Thoracic aorta (tissue), 2 donors: ENCODE measurements around the gene CD8B. TPM values are rescaled to one million over a fixed set of nuclear protein-coding genes. Genes with fewer than 3 reads are reported as not detected.

Source experiments
- ATAC-seq: fragments of 150-250 bp; one replicate; pipeline ENCODE4 v1.8.0; 2017; ENCODE audit warnings: low read depth; ENCODE audit not compliant: insufficient number of reproducible peaks, low FRiP score
- DNase-seq: peaks from one replicate; pipeline ENCODE4 v3.0.0-alpha.2; 2020; ENCODE audit warnings: low spot score
- H3K27ac ChIP-seq, 2 donors: fragments of 200-600 bp; sonication (generic); 1 replicate in 1 of 2; 2 replicates in 1 of 2; pipeline ENCODE4 v1.5.1; 2016; ENCODE audit warnings: mild to moderate bottlenecking in 2 of 2, moderate library complexity in 2 of 2
- H3K27me3 ChIP-seq: fragments of 200-600 bp; sonication (generic); replicated peaks from 2 replicates; pipeline ENCODE4 v1.6.0; 2016; ENCODE audit warnings: mild to moderate bottlenecking; ENCODE audit not compliant: insufficient read depth
- H3K36me3 ChIP-seq: fragments of 200-600 bp; sonication (generic); one replicate; pipeline ENCODE4 v1.5.1; 2016
- H3K4me1 ChIP-seq, 2 donors: fragments of 200-600 bp; sonication (generic); 1 replicate in 1 of 2; 2 replicates in 1 of 2; pipeline versions ENCODE4 v1.5.1 to v1.6.0; 2016; ENCODE audit warnings: low read depth in 2 of 2, mild to moderate bottlenecking in 1 of 2; ENCODE audit not compliant: control insufficient read depth in 1 of 2
- H3K4me3 ChIP-seq: fragments of 200-600 bp; sonication (generic); 2 replicates; pipeline ENCODE4 v1.5.1; 2016; ENCODE audit warnings: mild to moderate bottlenecking
- H3K9me3 ChIP-seq: fragments of 200-600 bp; sonication (generic); 2 replicates; pipeline ENCODE4 v1.5.1; 2016
- CTCF ChIP-seq: fragments of 200-600 bp; sonication (generic); IDR thresholded peaks from one replicate; pipeline ENCODE4 v1.5.1; 2019; ENCODE audit warnings: antibody characterized with exemption
- total RNA-seq, 2 donors: library from RNA; depleted of rRNA; stranded (reverse); fragments of >200 nt; gene quantifications; one replicate each; pipeline versions ENCODE4 v1.1.0 to v1.2.3, GENCODE V29; 2016

The CD8B gene
- total RNA-seq, 2 donors from 2014 or later = 1.5 to 3.5 TPM

DNA sequence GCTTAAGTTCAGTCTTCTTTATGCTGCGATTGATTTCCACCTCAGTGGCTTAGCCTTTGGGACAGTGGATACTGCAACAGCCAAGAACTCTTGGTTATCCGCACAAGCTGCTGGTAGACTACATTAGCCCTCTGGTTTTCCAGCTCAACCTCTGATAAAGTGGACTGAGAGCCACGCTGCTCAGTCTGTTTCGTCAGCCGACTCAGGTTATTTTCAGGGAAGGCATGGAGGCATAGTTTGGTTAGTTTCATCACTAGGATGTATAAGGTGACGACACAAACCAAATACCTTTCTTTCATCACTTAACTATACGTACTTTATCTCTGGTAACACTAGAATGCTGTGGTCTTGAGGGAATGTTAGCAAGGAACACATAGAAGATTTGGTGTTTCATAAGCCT, 85.2 kb downstream of the CD8B start:
- Histone ChIP-seq H3K4me1 (no peaks in the 10 kb centered on the region), H3K9me3 (no peaks in the 10 kb centered on the region), H3K36me3 (peaks cover 19% of the 10 kb centered on the region), H3K4me3 (no peak overlapping the region), H3K27ac (no peak overlapping the region), H3K27me3 (no peaks in the 10 kb centered on the region)
- TF ChIP-seq CTCF = no peak
- DNase-seq (no peak), ATAC-seq (no peak)

- no peaks in the 10 kb centered on the region for H3K4me1 ChIP-seq
- H3K27me3 ChIP-seq = no peaks in the 10 kb centered on the region
- H3K9me3 ChIP-seq = no peaks in the 10 kb centered on the region
- no peak overlapping the region for H3K27ac ChIP-seq
- peaks cover 30% of the 10 kb centered on the region for H3K36me3 ChIP-seq
- no peak for TF ChIP-seq CTCF
- no peak for DNase-seq
- no peak overlapping the region for H3K4me3 ChIP-seq
- no peak for ATAC-seq
Measured at GRCh38 chr2:86775338-86775737, 86.3 kb downstream of the CD8B start.

DNA sequence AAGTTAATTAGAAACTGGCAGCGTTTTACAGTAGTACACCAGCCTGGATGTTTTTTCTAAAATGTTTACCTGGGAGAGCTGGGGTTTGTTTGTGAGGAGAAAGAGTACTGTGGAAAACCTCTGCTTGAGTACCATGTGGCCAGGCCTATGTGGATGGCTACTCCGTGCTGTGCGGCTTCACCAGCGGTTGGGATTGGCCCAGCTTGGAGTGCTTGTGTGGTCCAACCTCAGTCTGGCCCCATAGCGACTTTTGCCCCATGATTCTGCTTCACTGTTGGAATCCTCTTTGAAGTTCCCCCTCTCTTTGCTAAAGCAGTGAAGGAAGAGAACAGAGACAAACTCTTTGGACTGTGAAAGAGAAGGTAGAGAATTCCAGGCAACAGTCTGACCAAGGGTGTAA, 86.8 kb downstream of the CD8B start:
- Histone ChIP-seq H3K9me3 (no peaks in the 10 kb centered on the region), H3K27ac (no peak overlapping the region), H3K27me3 (no peaks in the 10 kb centered on the region), H3K4me3 (no peak overlapping the region), H3K36me3 (peaks cover 32% of the 10 kb centered on the region), H3K4me1 (no peaks in the 10 kb centered on the region)
- ATAC-seq (no peak), DNase-seq (no peak)
- no peak for TF ChIP-seq CTCF

- H3K4me1 ChIP-seq = no peaks in the 10 kb centered on the region
- DNase-seq (no peak), ATAC-seq (no peak)
- H3K4me3 ChIP-seq = no peak overlapping the region
- H3K27ac ChIP-seq = no peak overlapping the region
- no peaks in the 10 kb centered on the region for H3K27me3 ChIP-seq
- peaks cover 41% of the 10 kb centered on the region for H3K36me3 ChIP-seq
- TF ChIP-seq CTCF = no peak
- no peaks in the 10 kb centered on the region for H3K9me3 ChIP-seq
Measured at GRCh38 chr2:86772611-86773010, 89.1 kb downstream of the CD8B start.

DNA sequence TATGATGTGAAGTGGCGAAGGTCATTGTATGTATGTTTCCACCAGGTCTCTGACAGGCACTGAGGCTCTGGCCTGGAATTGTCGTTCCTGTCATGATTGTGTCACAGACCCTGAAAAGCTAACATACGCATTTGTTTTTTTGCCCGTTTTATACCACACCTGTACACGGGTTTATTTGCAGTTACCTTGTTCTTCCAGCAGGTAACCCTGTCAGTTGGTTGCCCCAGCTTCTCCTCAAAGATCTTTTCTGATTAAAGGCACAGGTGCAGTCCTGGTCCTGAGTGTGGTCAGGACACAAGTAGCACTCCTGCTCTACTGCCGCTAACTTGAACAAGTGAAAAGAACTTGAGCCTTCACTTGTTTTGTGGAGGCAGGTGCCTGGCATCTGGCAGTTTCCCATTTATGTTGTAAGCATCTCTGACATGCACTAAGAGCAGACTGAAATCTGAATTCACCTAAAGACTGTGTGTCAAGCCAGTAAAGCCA, 90.8 kb downstream of the CD8B start:
- Histone ChIP-seq H3K27me3 (no peaks in the 10 kb centered on the region), H3K4me3 (no peak overlapping the region), H3K4me1 (no peaks in the 10 kb centered on the region), H3K27ac (no peak overlapping the region), H3K36me3 (peaks cover 45% of the 10 kb centered on the region), H3K9me3 (no peaks in the 10 kb centered on the region)
- no peak for TF ChIP-seq CTCF
- ATAC-seq = no peak
- no peak for DNase-seq
